Liver (tissue), 9 donors: Measurements from ENCODE around the gene COL26A1. TPM values are rescaled to one million over a fixed set of nuclear protein-coding genes. Genes with fewer than 3 reads are reported as not detected.

Source experiments
- DNase-seq: peaks from one replicate; pipeline ENCODE4 v3.0.0-alpha.2; 2017; ENCODE audit warnings: low spot score
- H3K27ac ChIP-seq, 2 donors: one replicate each; pipeline ENCODE4 v1.7.0; 2013; ENCODE audit warnings: inconsistent platforms in 2 of 2, low read length in 2 of 2, control low read depth in 1 of 2, low read depth in 1 of 2, mild to moderate bottlenecking in 1 of 2
- H3K27me3 ChIP-seq, 4 donors: one replicate each; pipeline versions ENCODE4 v1.6.1 to v1.7.0; 2013; ENCODE audit warnings: low read length in 3 of 4, inconsistent platforms in 1 of 4, mild to moderate bottlenecking in 1 of 4, moderate library complexity in 1 of 4; ENCODE audit not compliant: control insufficient read depth in 4 of 4, insufficient read depth in 4 of 4
- H3K36me3 ChIP-seq, 4 donors: one replicate each; pipeline versions ENCODE4 v1.6.1 to v1.7.0; 2013; ENCODE audit warnings: low read length in 3 of 4, mild to moderate bottlenecking in 3 of 4, low read depth in 1 of 4, moderate library complexity in 1 of 4; ENCODE audit not compliant: control insufficient read depth in 4 of 4, insufficient read depth in 3 of 4
- H3K4me1 ChIP-seq, 4 donors: one replicate each; pipeline versions ENCODE4 v1.6.1 to v1.7.0; 2013; ENCODE audit warnings: low read length in 3 of 4, mild to moderate bottlenecking in 3 of 4, moderate library complexity in 1 of 4; ENCODE audit not compliant: control insufficient read depth in 4 of 4, insufficient read depth in 4 of 4
- H3K4me3 ChIP-seq, 3 donors: one replicate each; pipeline versions ENCODE4 v1.6.1 to v1.7.0; 2013; ENCODE audit warnings: low read length in 3 of 3, control low read depth in 1 of 3, low read depth in 1 of 3, mild to moderate bottlenecking in 1 of 3
- H3K9ac ChIP-seq, 2 donors: one replicate each; pipeline ENCODE4 v1.7.0; 2013; ENCODE audit warnings: low read length in 2 of 2, mild to moderate bottlenecking in 2 of 2, moderate library complexity in 2 of 2, control low read depth in 1 of 2, low read depth in 1 of 2
- H3K9me3 ChIP-seq, 4 donors: one replicate each; pipeline versions ENCODE4 v1.6.1 to v1.7.0; 2013; ENCODE audit warnings: low read length in 3 of 4; ENCODE audit not compliant: control insufficient read depth in 4 of 4
- CTCF ChIP-seq: fragments of 150-350 bp; IDR thresholded peaks from 2 replicates; pipeline ENCODE4 v1.5.1; 2017; ENCODE audit warnings: improper control_type of control experiment, low read depth, low read length; ENCODE audit not compliant: missing input control
- EGR1 ChIP-seq, 2 donors: IDR thresholded peaks; 2 replicates each; pipeline ENCODE4 v1.6.1; 2016 to 2018; ENCODE audit warnings: antibody characterized with exemption in 2 of 2, low read depth in 2 of 2
- FOXA1 ChIP-seq: IDR thresholded peaks from 2 replicates; pipeline ENCODE4 v1.6.1; 2016; ENCODE audit warnings: antibody characterized with exemption
- FOXA2 ChIP-seq: IDR thresholded peaks from 2 replicates; pipeline ENCODE4 v1.6.1; 2016; ENCODE audit warnings: antibody characterized with exemption
- HNF4A ChIP-seq, 2 donors: conservative IDR thresholded peaks; 2 replicates each; pipeline ENCODE4 v1.6.1; 2016; ENCODE audit warnings: antibody characterized with exemption in 2 of 2, mild to moderate bottlenecking in 2 of 2
- HNF4G ChIP-seq: IDR thresholded peaks from 2 replicates; pipeline ENCODE4 v1.6.1; 2016; ENCODE audit warnings: antibody characterized with exemption
- JUND ChIP-seq, 2 donors: IDR thresholded peaks; 2 replicates each; pipeline ENCODE4 v1.6.1; 2016; ENCODE audit warnings: antibody characterized with exemption in 2 of 2
- MAX ChIP-seq: IDR thresholded peaks from 2 replicates; pipeline ENCODE4 v1.6.1; 2016; ENCODE audit warnings: antibody characterized with exemption
- RAD21 ChIP-seq, 2 donors: IDR thresholded peaks; 2 replicates each; pipeline ENCODE4 v1.6.1; 2016; ENCODE audit warnings: antibody characterized with exemption in 2 of 2, mild to moderate bottlenecking in 2 of 2
- REST ChIP-seq: IDR thresholded peaks from 2 replicates; pipeline ENCODE4 v1.6.1; 2016; ENCODE audit warnings: antibody characterized with exemption, mild to moderate bottlenecking
- RXRA ChIP-seq, 2 donors: IDR thresholded peaks; 2 replicates each; pipeline ENCODE4 v1.6.1; 2017 to 2018; ENCODE audit warnings: antibody characterized with exemption in 2 of 2, mild to moderate bottlenecking in 1 of 2
- SP1 ChIP-seq: IDR thresholded peaks from 2 replicates; pipeline ENCODE4 v1.6.1; 2018; ENCODE audit warnings: antibody characterized with exemption, mild to moderate bottlenecking
- TAF1 ChIP-seq: conservative IDR thresholded peaks from 2 replicates; pipeline ENCODE4 v1.6.1; 2016; ENCODE audit warnings: antibody characterized with exemption, mild to moderate bottlenecking
- YY1 ChIP-seq: IDR thresholded peaks from 2 replicates; pipeline ENCODE4 v1.6.1; 2016; ENCODE audit warnings: antibody characterized with exemption, mild to moderate bottlenecking
- ZBTB33 ChIP-seq: IDR thresholded peaks from 2 replicates; pipeline ENCODE4 v1.6.1; 2016; ENCODE audit warnings: antibody characterized with exemption
- WGBS: extraction: QIAGEN DNeasy Blood & Tissue Kit; methylation state at CpG from one replicate; pipeline ENCODE4 v1.1.7; 2013; 5-methylcytosine and 5-hydroxymethylcytosine counted together
- polyA plus RNA-seq, 2 donors: library from polyadenylated mRNA; stranded (reverse) in 1 of 2; unstranded in 1 of 2; fragments of 200-250 nt in 1 of 2; fragments of >200 nt in 1 of 2; fragmentation: Nextera tagmentation in 1 of 2; extraction: Ambion mirVana in 1 of 2; gene quantifications; one replicate each; pipeline versions ENCODE4 v1.2.1 to v1.2.3, GENCODE V29; 2013 to 2015
- total RNA-seq, 2 donors: library from RNA; depleted of rRNA; stranded (reverse); fragments of >200 nt; gene quantifications; one replicate each; pipeline ENCODE4 v1.2.3, GENCODE V29; 2014
- donor health status: healthy.
- donor health status: healthy.
- donor health status: healthy.
- donor health status: healthy.
- donor health status: healthy.

Gene COL26A1
- total and polyA plus RNA-seq, 4 donors = 0.76 to 1.8 (median 0.96) TPM

- H3K9me3 ChIP-seq = no peaks in the 10 kb centered on the region
- no peak for DNase-seq
- no peak overlapping the region for H3K4me3 ChIP-seq
- no peak overlapping the region for H3K9ac ChIP-seq
- no peaks in the 10 kb centered on the region for H3K27me3 ChIP-seq
- WGBS = 59% methylated on average over 6 of the region's 6 CpGs
- no peaks in the 10 kb centered on the region for H3K36me3 ChIP-seq
- H3K27ac ChIP-seq = no peak overlapping the region
- peaks cover 0 to 2% (median 1%) of the 10 kb centered on the region in 4 donors for H3K4me1 ChIP-seq
- TF ChIP-seq SP1 (no peak), YY1 (no peak), TAF1 (no peak), RXRA (IDR thresholded peaks at IDR 0.05) (no peak), REST (no peak), EGR1 (IDR thresholded peaks at IDR 0.05; ENCODE audit: low read depth in 2 of 2) (no peak), HNF4A (conservative IDR thresholded peaks at IDR 0.05) (no peak), RAD21 (IDR thresholded peaks at IDR 0.05) (no peak), FOXA2 (no peak), CTCF (no peak), ZBTB33 (no peak), FOXA1 (no peak)
Measured at GRCh38 chr7:101507327-101507726, 144.7 kb downstream of the COL26A1 start.

GRCh38 chr7:101507791-101508252 is 145.1 kb downstream of the COL26A1 start:
- WGBS = 35% methylated on average over 9 of the region's 9 CpGs
- peaks cover 0 to 2% (median 1%) of the 10 kb centered on the region in 4 donors for H3K4me1 ChIP-seq
- H3K36me3 ChIP-seq = no peaks in the 10 kb centered on the region
- no peak overlapping the region for H3K4me3 ChIP-seq
- TF ChIP-seq MAX (no peak), RAD21 (IDR thresholded peaks at IDR 0.05) (peak; percentile 74 to 79), SP1 (no peak), JUND (IDR thresholded peaks at IDR 0.05) (no peak), HNF4G (no peak), FOXA1 (no peak), REST (no peak), CTCF (peak; percentile 49)
- H3K9me3 ChIP-seq = no peaks in the 10 kb centered on the region
- no peaks in the 10 kb centered on the region for H3K27me3 ChIP-seq
- DNase-seq = no peak
- H3K27ac ChIP-seq = no peak overlapping the region
- H3K9ac ChIP-seq = no peak overlapping the region
